ENCODE data around the gene C19orf53.

- TF ChIP-seq POLR2AphosphoS5 (IDR thresholded peaks at IDR 0.05; ENCODE audit: low read depth, low read length), result no peak
- no peak for TF ChIP-seq TAF1 (IDR thresholded peaks at IDR 0.05; ENCODE audit: borderline replicate concordance, insufficient read depth, low read length)
These were observed 31.5 kb upstream of the C19orf53 start for GRCh38 chr19:13742756-13743155.

Data from PFSK-1 (cell line).